ENCODE measurements around the gene DTNBP1. TPM values are rescaled to one million over a fixed set of nuclear protein-coding genes. Genes with fewer than 3 reads are reported as not detected.

DTNBP1 gene
- total RNA-seq, 2 experiments from 2014 or later, result 14.6 to 16.3 TPM

DNA sequence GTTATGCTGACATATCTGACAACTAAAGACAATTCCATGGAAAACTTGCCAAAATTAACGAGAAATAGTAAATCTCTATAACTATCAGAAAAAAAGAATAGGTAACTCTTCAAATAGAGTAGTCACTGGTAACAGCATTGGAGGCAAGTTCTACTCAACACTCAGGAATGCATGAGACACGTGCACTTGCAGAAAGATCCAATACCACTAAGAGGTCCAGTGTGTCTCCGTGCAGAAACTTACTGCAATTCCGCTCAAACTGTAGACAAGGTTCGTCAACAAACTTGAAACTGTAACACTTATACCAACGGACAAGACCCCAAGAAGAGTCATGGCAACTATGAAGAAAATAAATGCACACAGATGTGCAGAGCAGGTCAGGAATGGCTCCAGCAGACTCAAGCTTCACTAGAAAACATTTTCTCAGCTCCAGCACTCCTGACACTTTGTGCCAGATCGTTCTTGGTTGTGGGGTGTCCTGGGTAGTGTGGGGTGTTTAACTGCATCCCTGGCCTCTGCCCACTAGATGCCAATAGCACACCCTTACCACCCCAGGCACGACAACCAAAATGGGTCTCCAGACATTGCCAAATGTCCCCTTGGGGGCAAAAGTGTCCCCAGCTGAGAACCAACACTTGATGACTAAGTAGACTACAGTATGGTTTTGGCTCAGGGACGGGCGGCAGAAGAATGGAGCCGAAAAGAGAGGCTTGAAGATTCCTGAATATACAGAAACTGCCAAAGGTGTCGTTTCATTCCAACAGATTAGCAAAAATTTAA is 134.8 kb downstream of the DTNBP1 start:
- intact Hi-C loops (cut with micrococcal nuclease), result loop anchor here (10.0 kb wide), 1 partner anchor 97 kb away; no protein-coding TSS in a partner anchor
- Mint-ChIP-seq H3K36me3 (ENCODE audit: low read depth) (peaks cover 64% of the 10 kb centered on the region), H3K4me3 (no peak overlapping the region), H3K9me3 (peaks cover 3% of the 10 kb centered on the region), H3K4me1 (ENCODE audit: low read depth) (peaks cover 21% of the 10 kb centered on the region), H3K27ac (no peak overlapping the region), H3K27me3 (ENCODE audit: low read depth) (no peaks in the 10 kb centered on the region)
- no peak for DNase-seq
- CTCF ChIA-PET, result no interaction called here

DNA sequence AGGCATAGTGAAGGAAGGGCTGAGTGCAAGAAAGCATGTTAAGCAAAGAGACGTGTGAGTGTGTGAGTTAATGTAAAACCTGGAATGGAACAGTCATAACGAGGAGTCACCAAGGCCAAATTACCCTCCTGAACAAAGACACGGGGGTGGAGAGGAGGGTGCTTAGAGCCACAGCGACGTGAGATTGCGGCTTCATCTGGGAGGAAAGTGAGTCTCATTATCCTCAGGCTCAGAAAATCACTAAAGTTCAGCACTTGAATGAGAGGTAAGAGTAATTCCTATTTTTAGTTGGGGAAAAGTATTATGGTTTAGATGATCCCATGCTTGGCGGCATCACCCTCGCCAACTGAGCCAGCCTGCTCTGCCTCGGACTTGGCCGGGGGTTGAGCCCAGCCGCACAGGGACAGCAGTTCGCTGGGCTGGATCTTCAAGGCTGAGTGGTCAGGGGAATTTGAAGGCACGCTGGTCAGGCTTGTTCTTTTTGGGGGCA is 136.6 kb downstream of the DTNBP1 start:
- no peak overlapping the region for H3K4me3 Mint-ChIP-seq
- DNase-seq, result no peak
- peaks cover 3% of the 10 kb centered on the region for H3K9me3 Mint-ChIP-seq
- no peaks in the 10 kb centered on the region for H3K27me3 Mint-ChIP-seq (ENCODE audit: low read depth)
- H3K4me1 Mint-ChIP-seq (ENCODE audit: low read depth), result peaks cover 20% of the 10 kb centered on the region
- CTCF ChIA-PET, result no interaction called here
- intact Hi-C loops (cut with micrococcal nuclease), result loop anchor here (10.0 kb wide), 1 partner anchor 99 kb away; no protein-coding TSS in a partner anchor
- peak overlapping the region; percentile 25 for H3K27ac Mint-ChIP-seq
- H3K36me3 Mint-ChIP-seq (ENCODE audit: low read depth), result peaks cover 67% of the 10 kb centered on the region

DNA sequence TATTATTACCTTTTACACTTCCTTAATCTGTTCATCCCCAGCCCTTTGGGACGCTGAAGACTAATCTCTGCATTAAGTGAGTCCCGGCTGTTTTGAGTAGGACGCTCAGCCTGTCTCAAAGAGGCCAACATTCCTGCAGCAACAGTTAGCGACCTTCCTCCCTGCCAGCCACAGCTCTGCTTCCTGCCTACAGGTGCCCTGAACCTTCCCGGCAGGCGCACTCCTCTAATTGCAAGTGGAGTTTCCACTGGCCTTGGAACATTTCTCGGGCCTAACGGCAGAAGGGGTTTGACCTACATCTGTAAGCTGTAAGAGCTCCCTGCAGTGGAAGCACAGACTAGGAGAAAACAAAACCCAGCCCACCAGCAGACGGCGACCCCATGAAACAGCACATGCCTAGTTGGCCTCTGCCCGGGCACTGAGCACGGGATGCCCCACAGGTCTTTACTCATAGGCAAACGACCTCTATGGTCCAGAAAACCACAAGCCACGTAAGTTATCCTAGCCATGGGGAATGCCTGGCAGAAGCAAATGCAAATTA is 137.9 kb downstream of the DTNBP1 start:
- Mint-ChIP-seq H3K36me3 (ENCODE audit: low read depth) (peaks cover 61% of the 10 kb centered on the region), H3K4me3 (no peak overlapping the region), H3K27me3 (ENCODE audit: low read depth) (no peaks in the 10 kb centered on the region), H3K27ac (no peak overlapping the region), H3K9me3 (peaks cover 3% of the 10 kb centered on the region), H3K4me1 (ENCODE audit: low read depth) (peaks cover 8% of the 10 kb centered on the region)
- CTCF ChIA-PET, result no interaction called here
- intact Hi-C loops (cut with micrococcal nuclease), result loop anchor here (10.0 kb wide), 1 partner anchor 100 kb away; no protein-coding TSS in a partner anchor
- DNase-seq, result no peak

DNA sequence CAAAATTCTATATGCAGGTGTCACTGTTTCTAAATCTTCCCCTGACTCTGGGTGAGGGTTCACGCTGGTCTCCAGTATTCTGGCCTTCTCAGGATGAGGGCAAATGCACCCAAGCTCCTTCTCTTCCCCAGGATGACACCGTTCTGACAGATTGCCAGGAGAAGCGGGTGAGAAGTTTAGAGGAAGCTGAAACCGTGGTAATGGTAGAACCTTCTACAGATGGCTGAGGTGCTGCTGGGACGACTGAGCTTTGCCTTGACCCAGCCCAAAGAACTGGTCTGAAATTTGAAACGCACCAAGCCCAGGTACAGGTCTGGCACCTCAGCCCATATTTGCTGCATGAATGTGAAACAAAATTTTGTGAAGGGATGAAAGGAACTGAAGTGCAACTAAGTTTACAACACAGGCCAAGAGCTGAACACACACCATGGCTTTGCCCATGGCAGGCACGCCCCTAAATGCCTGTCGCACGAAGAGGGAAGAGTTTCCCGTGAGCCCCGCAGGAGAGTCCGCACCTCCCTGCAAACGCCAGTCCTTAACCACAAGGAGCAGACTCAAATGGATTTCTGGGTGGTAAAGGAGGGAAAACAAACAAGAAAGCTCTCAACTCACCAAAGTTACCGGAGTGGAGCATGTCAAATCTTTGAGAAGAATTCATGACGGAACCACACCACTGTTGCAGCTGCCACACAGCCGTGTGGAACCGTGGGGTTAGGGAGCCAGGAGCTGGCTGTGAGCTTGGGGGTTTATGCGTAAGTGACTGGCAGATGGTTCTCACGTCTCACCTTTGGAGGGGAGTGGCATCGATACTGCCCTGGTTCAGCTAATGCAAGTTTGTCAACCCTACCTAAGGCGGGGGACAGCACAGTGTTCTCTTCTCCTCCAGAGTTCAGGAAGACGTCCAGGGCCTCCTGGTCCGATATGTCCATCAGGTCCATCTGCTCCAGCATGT is 138.9 kb downstream of the DTNBP1 start:
- CTCF ChIA-PET, result no interaction called here
- H3K4me1 Mint-ChIP-seq (ENCODE audit: low read depth), result peaks cover 7% of the 10 kb centered on the region
- peaks cover 61% of the 10 kb centered on the region for H3K36me3 Mint-ChIP-seq (ENCODE audit: low read depth)
- H3K4me3 Mint-ChIP-seq, result no peak overlapping the region
- no peaks in the 10 kb centered on the region for H3K27me3 Mint-ChIP-seq (ENCODE audit: low read depth)
- peak overlapping the region; percentile 63 for H3K27ac Mint-ChIP-seq
- no peak for DNase-seq
- peaks cover 3% of the 10 kb centered on the region for H3K9me3 Mint-ChIP-seq
- intact Hi-C loops (cut with micrococcal nuclease), result loop anchor here (10.0 kb wide), 1 partner anchor 101 kb away; no protein-coding TSS in a partner anchor

DNA sequence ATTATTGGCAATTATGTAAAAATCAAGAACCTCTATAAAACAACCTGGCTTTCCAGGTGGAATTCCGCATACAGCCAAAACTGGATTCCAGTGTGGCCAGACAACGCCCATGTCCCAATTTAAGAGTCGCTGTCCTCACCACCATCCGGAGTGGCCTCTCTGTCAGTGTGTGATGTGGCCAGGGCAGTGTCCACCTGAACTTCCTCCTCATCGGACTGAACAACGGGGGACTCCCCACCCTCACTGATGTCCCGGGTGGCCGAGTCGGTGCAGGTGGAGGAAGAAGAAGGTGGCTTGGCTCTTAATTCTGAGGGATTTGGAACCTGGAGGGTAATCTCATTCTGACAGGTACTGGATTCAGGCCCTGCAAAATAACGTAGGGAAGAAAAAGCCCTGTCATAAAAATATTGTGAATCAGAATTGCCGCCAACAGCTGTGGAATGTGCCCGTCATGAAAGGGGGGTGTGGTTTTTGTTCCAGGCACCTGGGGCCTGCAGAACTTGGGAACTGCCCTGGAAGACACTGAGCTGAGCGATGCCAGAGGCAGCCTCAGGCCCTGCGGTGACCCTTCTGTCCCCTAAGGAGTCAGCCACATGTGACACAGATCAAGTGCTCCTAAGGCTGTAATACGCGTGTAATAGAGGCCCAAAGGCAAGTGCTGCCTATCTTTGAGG is 139.8 kb downstream of the DTNBP1 start:
- Mint-ChIP-seq H3K27me3 (ENCODE audit: low read depth) (no peaks in the 10 kb centered on the region), H3K9me3 (peaks cover 3% of the 10 kb centered on the region), H3K4me1 (ENCODE audit: low read depth) (peaks cover 7% of the 10 kb centered on the region), H3K4me3 (no peak overlapping the region), H3K27ac (peak overlapping the region; percentile 63), H3K36me3 (ENCODE audit: low read depth) (peaks cover 58% of the 10 kb centered on the region)
- no peak for DNase-seq
- CTCF ChIA-PET, result no interaction called here
- intact Hi-C loops (cut with micrococcal nuclease), result loop anchor here (10.0 kb wide), 1 partner anchor 102 kb away; no protein-coding TSS in a partner anchor

DNA sequence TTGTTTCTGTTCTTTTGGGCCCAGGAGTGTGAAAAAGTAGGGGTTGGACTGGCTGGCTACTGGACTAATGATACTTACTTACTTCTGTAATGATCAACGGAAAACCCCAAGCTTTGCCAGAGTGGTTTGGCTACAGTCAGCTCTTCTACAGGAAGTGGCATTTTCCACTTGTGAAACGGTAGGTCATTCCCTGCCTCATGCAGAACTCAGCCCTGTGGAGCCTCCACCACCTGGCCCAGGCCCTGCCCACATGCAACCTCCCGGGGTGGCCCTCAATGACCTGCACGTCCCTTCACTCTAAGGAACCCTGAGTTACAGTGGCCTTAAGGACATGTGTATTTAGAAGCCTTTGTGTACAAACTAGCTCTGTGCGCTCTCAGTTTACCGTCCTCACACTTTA is 140.4 kb downstream of the DTNBP1 start:
- intact Hi-C loops (cut with micrococcal nuclease), result loop anchor here (10.0 kb wide), 1 partner anchor 102 kb away; no protein-coding TSS in a partner anchor

DNA sequence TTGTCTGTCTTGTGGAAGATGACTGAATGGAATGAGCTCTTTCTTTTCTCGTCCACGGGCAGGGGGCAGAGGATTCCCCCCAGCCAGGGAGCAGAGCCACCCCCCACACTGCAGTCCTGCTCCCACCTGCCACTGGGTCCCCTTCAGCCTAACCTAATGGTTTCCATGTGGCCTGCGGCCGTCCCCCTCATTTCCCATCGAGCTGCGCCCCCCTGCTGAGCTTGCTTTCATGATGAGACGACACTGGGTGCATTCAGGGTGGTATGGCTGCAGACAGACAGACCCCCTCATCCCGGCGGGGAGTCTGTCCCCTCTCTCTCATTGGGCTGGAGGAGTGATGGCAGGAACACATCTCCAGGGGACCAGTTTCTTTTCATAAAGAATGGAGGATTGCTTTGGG is 140.8 kb downstream of the DTNBP1 start:
- peak overlapping the region; percentile 43 for H3K27ac Mint-ChIP-seq
- H3K4me1 Mint-ChIP-seq (ENCODE audit: low read depth), result peaks cover 7% of the 10 kb centered on the region
- intact Hi-C loops (cut with micrococcal nuclease), result loop anchor here (10.0 kb wide), 1 partner anchor 103 kb away; no protein-coding TSS in a partner anchor
- no peaks in the 10 kb centered on the region for H3K27me3 Mint-ChIP-seq (ENCODE audit: low read depth)
- H3K36me3 Mint-ChIP-seq (ENCODE audit: low read depth), result peaks cover 55% of the 10 kb centered on the region
- no peak overlapping the region for H3K4me3 Mint-ChIP-seq
- CTCF ChIA-PET, result interaction anchor here (0.5 kb wide), 1 partner anchor 1327 kb away, joined by 3 read pairs; no protein-coding TSS in a partner anchor
- no peak for DNase-seq
- no peaks in the 10 kb centered on the region for H3K9me3 Mint-ChIP-seq

More for the DNA sequence above, 140.4 kb downstream of the DTNBP1 start:
- CTCF ChIA-PET, result interaction anchor here (0.5 kb wide), 1 partner anchor 1328 kb away, joined by 3 read pairs; no protein-coding TSS in a partner anchor
- no peaks in the 10 kb centered on the region for H3K27me3 Mint-ChIP-seq (ENCODE audit: low read depth)
- H3K4me3 Mint-ChIP-seq, result no peak overlapping the region
- H3K36me3 Mint-ChIP-seq (ENCODE audit: low read depth), result peaks cover 56% of the 10 kb centered on the region
- no peak overlapping the region for H3K27ac Mint-ChIP-seq
- peaks cover 7% of the 10 kb centered on the region for H3K4me1 Mint-ChIP-seq (ENCODE audit: low read depth)
- no peak for DNase-seq
- no peaks in the 10 kb centered on the region for H3K9me3 Mint-ChIP-seq

DNA sequence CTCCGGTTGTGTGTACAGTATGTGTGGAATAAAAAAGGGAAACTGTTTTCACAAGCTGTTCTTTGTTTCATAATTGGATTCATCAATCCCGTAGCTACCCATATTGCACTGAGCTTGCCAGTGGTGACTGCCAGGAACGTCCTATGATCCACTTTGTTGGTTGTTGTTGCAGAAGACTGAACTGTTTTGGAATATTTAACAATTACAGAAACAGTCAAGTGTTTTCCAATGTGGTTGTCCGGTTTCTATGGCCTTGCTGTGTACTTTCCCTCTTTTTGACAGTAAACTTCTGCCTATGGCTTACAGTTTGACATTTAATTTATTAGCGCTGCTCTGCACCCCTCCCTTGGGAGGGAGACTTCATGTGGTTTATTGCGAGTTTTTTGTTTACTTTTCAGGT is 141.2 kb downstream of the DTNBP1 start:
- intact Hi-C loops (cut with micrococcal nuclease), result loop anchor here (10.0 kb wide), 1 partner anchor 103 kb away; no protein-coding TSS in a partner anchor
- no peaks in the 10 kb centered on the region for H3K27me3 Mint-ChIP-seq (ENCODE audit: low read depth)
- no peak overlapping the region for H3K4me3 Mint-ChIP-seq
- DNase-seq, result no peak
- no peak overlapping the region for H3K27ac Mint-ChIP-seq
- CTCF ChIA-PET, result no interaction called here
- peaks cover 55% of the 10 kb centered on the region for H3K36me3 Mint-ChIP-seq (ENCODE audit: low read depth)
- no peaks in the 10 kb centered on the region for H3K9me3 Mint-ChIP-seq
- H3K4me1 Mint-ChIP-seq (ENCODE audit: low read depth), result peaks cover 7% of the 10 kb centered on the region

DNA sequence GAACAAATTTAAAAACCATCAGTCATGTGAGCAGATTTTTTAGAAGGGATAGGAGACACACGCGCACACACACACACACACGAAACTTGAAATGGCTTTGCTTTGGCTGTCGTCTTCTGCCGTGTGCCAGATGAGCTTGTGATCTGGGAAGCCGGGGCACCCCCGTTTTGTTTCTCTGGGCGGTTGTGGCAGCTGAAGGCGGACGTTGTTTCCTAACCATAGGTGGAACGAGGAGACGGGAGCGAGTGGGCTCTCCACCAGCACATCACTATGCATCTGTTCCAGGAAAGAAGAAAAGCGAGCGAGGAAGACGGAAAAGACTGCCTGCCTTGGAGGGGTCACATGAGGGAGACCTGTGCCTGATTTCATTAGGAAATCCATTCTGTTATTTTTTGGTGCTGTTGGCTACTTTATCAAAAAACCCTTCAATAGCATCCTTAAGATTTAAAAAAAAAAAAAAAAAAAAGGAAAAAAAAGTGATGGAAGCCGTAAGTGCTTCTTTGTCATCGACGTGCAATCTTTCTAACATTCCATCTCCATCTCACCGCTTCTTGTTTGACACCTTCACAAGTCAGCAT is 142.1 kb downstream of the DTNBP1 start:
- H3K36me3 Mint-ChIP-seq (ENCODE audit: low read depth), result peaks cover 49% of the 10 kb centered on the region
- DNase-seq, result no peak

DNA sequence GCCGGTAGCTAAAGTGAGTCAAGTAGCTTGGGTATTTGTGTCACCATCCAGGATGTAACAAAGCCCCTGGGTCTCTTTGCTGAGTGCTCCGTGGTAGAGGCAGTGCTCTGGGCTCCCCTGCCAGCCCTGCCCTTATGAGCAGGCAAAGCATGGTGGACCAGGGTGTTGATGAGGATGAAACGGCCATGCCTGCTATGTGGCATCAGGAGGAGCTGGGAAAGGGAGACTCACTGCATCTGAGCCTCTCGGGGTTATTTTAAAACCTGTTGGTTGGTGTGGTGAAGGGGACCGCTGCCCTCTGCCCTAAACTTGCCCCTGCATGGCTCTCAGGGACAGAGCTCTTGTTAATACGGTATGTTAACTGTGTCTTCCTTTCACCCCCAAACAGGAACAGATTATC is 143.1 kb downstream of the DTNBP1 start:
- intact Hi-C loops (cut with micrococcal nuclease), result loop anchor here (10.0 kb wide), 1 partner anchor 105 kb away; no protein-coding TSS in a partner anchor
- H3K36me3 Mint-ChIP-seq (ENCODE audit: low read depth), result peaks cover 42% of the 10 kb centered on the region
- DNase-seq, result no peak
- H3K27ac Mint-ChIP-seq, result peak overlapping the region; percentile 13
- no peaks in the 10 kb centered on the region for H3K4me1 Mint-ChIP-seq (ENCODE audit: low read depth)
- CTCF ChIA-PET, result interaction anchor here (0.7 kb wide), 1 partner anchor 102 kb away, joined by 3 read pairs; no protein-coding TSS in a partner anchor
- no peak overlapping the region for H3K4me3 Mint-ChIP-seq
- no peaks in the 10 kb centered on the region for H3K27me3 Mint-ChIP-seq (ENCODE audit: low read depth)
- H3K9me3 Mint-ChIP-seq, result no peaks in the 10 kb centered on the region

More for the DNA sequence above, 142.1 kb downstream of the DTNBP1 start:
- CTCF ChIA-PET, result interaction anchor here (0.7 kb wide), 1 partner anchor 101 kb away, joined by 3 read pairs; no protein-coding TSS in a partner anchor
- intact Hi-C loops (cut with micrococcal nuclease), result loop anchor here (10.0 kb wide), 1 partner anchor 104 kb away; no protein-coding TSS in a partner anchor
- Mint-ChIP-seq H3K4me3 (no peak overlapping the region), H3K27me3 (ENCODE audit: low read depth) (no peaks in the 10 kb centered on the region), H3K4me1 (ENCODE audit: low read depth) (peaks cover 3% of the 10 kb centered on the region), H3K27ac (no peak overlapping the region), H3K9me3 (no peaks in the 10 kb centered on the region)

DNA sequence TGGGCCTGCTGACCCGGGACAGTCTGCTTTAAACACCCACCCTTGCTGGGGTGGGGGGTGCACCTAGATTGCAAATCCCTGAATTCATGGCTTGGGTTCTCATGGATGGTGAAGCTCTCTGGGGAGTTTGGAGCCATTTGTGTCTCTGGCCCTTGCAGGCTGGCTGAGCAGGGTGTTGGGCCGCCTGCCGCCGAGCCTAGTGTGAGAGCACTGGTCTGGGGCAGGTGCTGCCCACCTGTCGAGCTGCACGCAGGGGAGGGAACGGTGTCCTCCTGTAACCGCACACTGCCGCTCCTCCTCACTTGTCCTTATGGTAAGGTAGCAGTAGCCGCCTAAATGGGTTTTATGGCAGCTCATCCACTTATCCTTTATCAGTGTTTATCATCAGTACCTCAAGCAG is 143.9 kb downstream of the DTNBP1 start:
- intact Hi-C loops (cut with micrococcal nuclease), result no loop called here
- CTCF ChIA-PET, result no interaction called here
- H3K9me3 Mint-ChIP-seq, result no peaks in the 10 kb centered on the region
- peak overlapping the region; percentile 13 for H3K27ac Mint-ChIP-seq
- H3K4me1 Mint-ChIP-seq (ENCODE audit: low read depth), result no peaks in the 10 kb centered on the region
- no peak for DNase-seq
- H3K27me3 Mint-ChIP-seq (ENCODE audit: low read depth), result no peaks in the 10 kb centered on the region
- H3K4me3 Mint-ChIP-seq, result no peak overlapping the region
- peaks cover 42% of the 10 kb centered on the region for H3K36me3 Mint-ChIP-seq (ENCODE audit: low read depth)
